Superior temporal gyrus (tissue), 1 donor: Measurements from ENCODE around the gene APC2.

Source experiments
- DNase-seq: peaks from one replicate; pipeline ENCODE4 v3.0.0-alpha.2; 2016; ENCODE audit errors: extremely low spot score

Gene APC2, protein sequence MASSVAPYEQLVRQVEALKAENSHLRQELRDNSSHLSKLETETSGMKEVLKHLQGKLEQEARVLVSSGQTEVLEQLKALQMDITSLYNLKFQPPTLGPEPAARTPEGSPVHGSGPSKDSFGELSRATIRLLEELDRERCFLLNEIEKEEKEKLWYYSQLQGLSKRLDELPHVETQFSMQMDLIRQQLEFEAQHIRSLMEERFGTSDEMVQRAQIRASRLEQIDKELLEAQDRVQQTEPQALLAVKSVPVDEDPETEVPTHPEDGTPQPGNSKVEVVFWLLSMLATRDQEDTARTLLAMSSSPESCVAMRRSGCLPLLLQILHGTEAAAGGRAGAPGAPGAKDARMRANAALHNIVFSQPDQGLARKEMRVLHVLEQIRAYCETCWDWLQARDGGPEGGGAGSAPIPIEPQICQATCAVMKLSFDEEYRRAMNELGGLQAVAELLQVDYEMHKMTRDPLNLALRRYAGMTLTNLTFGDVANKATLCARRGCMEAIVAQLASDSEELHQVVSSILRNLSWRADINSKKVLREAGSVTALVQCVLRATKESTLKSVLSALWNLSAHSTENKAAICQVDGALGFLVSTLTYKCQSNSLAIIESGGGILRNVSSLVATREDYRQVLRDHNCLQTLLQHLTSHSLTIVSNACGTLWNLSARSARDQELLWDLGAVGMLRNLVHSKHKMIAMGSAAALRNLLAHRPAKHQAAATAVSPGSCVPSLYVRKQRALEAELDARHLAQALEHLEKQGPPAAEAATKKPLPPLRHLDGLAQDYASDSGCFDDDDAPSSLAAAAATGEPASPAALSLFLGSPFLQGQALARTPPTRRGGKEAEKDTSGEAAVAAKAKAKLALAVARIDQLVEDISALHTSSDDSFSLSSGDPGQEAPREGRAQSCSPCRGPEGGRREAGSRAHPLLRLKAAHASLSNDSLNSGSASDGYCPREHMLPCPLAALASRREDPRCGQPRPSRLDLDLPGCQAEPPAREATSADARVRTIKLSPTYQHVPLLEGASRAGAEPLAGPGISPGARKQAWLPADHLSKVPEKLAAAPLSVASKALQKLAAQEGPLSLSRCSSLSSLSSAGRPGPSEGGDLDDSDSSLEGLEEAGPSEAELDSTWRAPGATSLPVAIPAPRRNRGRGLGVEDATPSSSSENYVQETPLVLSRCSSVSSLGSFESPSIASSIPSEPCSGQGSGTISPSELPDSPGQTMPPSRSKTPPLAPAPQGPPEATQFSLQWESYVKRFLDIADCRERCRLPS (N-terminal part only)

DNA sequence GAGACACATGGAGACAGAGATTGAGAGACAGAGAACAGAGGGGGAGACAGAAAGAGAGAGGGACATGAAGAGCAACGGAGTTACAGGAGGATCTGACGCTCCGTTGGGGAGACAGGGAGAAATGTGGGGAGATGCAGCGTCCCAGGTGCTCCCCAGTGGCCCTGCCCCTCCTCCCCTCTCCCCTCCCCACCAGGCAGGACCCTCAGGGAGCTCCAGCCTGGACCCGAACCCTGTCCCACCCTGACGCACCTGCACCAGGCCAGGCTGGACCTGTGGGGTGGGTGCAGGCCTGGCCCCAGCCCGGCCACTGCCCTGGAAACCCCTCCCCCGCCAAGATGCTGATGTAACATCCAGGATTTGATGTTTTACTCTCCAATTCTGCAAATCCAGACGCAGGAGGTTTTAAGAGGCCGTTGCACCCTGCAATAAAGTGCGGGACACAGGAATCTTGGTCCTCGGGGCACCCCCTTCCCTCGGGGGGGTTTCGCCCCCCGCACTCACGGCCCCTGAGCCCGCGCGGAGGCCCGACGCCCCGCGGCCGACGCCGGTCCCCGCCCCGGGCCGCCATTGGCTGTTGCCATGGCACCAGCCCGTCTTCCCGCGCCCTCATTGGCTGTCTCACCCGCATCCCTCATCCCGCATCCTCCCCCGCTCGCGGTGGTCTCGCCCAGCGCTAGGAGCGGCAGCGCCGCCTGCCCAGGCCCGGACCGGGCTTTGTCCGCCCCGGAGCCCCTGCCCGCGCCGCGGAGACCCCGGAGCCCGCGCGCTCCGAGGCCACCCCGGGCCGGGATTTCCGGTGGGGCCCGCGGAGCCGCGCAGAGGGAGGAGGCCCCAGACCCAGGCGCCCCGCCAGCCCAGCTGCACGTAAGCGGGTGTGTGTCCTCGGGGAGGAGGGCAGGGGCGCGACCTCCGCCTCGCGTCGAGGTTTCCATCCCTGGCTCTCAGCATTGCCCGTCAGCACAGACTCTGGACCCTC, at the start of gene APC2:
Gene APC2 (plus strand): TSS at position 655 of the 976 bp plus-strand sequence. CDS start 2,881 bp downstream, outside the sequence.
- DNase-seq: peak; percentile 91

DNA sequence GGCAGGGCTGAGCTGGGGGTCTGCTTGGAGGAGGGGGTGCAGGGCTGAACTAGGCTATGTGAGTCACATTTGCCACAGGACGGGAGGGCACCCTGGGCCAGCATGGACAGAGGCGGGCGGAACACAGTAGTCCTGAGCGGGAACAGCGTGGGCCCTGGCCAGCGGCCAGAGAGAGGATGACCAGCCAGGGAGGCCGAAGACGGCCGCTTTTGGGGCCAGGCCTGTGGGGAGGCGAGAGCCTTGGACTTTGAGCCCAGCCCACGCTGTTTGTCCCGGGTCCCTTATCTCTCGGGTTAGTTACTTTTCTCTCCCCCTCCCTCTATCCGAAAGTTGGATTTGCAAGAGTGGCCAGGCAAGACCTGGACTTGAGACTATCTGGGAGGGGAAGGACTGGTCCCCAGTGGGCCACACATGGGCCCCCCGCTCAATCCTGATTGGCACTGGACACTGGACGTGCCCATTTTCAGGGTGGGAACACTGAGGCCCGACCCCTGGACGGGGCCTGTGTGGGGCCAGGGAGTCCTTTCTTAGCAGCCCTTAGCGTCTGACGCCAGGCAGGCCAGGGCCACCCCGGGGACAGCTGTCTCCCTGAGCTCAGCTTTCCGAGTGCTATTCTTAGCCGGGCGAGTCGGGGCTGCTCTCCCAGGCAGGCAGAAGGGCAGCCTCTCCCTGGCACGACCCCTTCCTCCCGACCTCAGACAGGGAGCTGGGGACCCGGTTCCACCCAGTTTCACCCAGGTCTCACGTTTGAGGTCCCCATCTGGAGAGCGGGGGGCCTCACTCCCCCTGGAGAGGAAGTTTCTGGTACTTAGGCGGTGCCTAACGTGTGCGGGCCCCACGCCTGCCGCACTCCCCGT, 49.4 kb upstream of the APC2 start:
- DNase-seq: no peak

DNA sequence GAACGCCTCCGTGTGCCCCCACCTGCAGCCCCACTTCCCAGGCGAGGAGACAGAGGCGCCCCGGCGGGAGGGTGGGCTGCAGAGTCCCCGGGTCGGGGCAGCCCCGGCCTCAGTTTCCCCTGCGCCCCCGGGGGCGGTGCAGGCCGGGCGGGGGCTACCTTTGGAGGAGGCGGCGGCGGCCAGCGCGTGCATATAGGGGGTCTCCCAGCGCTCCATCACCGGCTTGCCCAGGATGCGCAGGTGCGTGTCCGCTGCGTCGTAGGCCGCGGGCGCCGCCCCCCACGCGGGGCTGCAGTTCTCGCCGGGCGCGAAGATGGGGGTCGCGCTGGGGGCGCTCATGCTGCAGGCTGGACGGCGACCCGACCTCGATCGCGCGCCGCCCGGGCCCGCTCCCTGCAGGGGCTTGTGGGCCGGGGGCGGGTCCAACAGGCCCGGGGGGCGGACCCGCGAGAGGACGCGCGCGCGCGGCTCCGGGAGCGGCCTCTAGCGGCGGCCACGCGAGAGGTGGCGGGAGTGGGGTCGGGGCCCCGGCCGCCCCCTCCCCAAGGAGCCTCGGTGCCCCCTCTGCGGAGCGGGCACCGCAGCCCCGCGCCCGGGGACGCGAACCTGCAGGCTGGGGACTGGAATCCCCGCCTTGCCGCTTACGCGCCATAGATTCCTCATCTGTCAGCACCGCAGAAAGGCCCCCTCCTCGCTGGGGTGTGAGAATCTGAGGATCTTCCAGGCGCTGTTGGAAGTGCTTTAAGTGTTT, 48.6 kb upstream of the APC2 start, which contains the start of gene GAMT:
Gene GAMT (minus strand): TSS at position 405 of the 751 bp plus-strand sequence. CDS start 66 bp downstream, at position 339.
- DNase-seq: no peak

DNA sequence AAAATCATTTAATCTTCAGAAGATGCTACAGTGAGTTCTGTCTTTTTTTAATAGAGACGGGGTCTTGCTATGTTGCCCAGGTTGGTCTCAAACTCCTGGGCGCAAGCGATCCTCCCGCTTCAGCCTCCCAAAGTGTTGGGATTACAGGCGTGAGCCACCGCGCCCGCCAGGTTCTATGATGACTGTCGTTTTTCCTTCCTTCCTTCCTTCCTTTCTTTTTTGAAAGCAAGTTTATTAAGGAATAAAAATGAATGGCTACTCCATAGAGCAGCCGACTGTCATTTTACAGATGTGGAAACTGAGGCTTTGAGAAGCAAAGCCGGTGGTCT, 48.1 kb upstream of the APC2 start:
- no peak for DNase-seq

DNA sequence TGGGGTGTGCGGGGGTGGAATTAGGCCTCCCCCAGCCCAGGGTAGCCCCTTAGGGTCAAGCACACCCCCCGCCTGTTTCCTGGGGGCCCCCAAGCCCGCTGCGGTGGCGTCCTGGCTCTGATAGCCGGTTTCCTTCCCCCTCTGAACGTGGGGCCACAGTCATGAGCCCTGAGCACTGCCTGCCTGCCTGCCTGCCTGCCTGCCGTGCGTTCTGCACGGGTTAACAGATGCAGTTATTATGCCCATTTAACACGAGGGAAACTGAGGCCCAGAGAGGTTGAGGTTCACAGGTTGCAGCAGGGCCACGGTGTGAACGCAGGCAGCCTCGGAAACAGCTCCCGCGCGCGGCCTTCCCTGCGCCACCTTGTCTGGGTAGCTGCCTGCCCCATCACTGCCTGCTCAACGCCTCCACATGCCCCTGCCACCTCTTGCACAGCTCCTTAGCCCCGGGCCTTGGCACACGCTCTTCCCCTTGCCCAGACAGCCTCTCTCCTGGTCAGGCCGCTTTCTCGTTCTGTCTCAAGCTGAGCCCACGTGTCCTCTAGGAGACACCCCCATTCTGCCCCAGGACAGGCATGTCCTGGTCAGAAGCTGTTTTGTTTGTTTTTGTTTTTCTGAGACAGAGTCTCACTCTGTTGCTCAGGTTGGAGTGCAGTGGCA, 47.4 kb upstream of the APC2 start:
- DNase-seq: no peak

DNA sequence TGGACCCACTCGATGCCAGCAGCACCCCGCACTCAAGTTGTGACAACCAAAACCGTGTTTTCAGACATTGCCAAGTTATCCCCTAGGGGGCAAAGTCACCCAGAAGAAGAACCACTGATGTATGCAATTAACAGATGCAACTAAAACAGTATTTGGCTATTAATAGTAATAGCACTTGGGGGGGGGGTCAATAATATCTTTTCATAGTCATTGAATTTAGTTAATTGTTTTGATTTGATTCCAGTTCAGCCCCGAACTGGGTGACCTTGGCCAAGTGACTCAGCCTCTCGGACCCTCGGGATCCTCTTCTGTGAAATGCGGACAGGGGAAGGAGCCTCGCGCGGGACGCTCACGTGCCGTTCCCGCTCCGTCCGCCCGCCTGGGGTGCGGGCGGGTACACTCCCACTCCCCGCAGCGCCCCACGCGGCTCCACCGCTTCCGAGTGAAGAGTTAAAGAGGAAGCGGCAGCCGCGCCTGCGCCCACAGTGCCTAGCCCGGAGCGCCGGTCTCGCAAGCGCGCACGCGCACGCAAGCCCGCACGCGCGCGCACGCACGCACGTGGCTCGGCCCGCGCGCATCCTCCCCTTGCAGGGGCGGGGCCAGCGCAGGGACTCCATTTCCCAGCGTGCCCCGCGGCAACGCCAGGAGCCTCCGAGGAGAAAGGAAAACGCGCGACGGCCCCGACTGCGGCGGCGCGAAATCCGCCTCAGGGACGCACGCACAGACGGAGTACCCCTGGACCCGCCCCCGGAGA, 43.0 kb upstream of the APC2 start:
- DNase-seq: peak; percentile 98

DNA sequence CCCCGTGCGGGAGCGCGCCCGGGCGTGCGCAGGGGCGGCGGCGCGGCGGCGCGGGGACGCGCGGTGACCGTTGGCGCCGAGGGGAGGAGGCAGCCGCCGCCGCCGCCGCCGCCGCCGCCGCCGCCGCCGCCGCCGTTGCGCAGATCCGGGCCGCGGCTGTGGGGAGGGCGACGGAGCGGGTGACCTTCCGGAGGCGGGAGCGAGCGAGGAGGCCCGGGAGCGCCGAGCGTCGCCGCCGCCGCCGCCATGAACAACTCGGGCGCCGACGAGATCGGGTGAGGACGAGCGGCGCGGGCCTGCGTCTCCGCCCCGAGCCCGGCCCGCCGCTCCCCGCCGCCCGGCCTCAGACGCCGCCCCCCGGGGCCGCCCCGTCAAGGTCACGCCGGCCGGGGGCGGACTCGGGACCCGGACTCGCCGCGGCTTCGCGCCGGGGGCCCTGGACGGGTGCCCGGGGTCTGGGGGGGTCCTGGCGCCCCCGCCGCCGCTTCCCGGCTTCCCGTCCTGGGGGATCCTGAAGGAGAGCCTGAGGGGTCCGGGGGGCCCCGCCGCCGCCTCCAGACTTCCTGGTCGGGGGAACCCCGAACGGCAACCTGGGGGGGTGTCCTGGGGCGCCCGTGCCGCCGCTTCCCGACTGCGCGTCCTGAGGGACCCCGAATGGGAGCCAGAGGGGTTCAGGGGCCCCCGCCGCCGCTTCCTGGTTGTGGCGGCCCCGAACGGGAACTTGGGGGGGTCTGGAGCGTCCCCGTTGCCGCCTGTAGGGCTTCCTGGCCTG, 42.2 kb upstream of the APC2 start, which contains the start of gene DAZAP1:
Gene DAZAP1 (plus strand): TSS at position 59 of the 772 bp plus-strand sequence. CDS start 188 bp downstream, at position 247.
- no peak for DNase-seq

DNA sequence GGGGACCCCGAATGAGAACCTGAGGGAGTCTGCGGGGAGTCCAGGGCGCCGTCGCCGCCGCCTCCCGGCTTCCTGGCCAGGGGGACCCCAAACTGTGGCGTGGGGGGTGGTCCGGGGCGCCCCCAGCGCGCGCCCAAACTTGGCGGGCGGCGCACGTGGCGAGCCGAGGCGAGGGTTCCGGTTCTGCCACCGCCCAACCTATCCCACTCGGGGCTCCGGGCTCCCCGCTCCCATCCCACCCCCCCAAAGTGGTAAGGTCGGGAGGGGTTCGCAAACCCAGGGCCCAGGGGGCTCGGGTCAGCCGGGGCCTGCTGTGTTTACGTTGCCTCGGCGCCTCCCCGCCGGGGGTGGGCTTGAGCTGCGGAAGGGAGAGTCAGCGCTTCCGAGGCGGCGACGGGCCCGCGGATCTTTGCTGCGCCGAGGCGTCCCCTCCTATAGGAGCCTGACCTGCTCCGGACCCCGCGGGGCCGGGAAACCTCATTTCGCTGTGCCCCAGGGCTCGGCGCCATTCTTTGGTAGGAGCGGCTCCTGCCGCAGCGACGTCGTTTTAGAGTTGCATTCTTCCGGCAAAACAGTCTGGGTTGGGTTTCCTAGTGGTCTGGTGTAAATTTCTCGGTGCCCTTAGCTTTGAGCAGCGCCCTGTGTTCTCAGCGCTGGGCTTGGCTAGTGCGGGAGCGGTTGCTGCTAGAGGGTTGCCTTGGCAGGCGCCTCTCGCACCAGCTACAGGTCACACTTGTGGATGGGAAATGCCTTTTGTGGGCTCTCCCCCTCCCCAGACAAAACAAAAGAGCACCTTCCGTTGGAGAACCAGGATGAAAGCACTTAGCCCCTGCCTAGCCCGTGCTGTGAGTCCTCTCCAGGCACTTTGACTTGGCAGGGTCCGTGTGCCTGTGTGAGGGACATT, 41.4 kb upstream of the APC2 start:
- no peak for DNase-seq

DNA sequence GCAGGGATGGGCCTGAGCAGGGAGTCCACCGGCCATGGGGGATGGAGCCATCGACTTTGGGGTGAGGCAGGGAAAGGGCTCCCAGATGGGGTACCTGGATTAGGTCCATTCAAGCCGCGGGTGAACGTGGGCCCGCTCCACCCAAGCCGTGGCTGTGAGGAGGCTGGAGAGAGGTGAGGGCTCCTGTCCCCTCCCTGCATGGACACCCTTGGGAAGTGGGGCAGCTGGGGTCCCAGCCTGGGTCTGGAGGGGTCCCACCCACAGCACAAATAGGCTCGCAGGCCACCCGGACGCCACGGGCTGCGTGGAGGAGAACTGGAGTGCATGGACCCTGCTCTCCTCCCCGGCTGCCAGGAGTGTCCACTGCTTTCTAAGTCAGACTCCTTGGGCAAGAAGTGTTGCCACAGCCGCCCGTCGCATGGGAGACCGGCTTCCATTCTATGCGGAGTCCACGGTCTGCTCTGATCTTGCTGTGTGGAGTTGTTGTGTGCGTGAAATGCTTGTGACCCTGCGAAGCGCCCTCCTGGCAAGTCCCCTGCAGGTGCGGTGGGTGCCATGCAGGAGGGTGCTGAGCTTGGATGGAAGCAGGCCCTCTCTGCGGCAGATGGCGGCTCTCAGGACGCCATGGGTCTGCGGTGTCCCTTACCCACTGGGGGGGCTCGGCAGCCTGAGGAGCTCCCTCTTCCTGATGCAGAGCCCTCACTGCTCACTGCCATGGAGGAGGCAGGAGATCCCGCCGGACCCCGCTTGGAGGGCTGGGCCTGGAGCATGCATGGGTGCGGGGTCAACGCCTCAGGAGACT, 40.5 kb upstream of the APC2 start:
- DNase-seq: no peak

DNA sequence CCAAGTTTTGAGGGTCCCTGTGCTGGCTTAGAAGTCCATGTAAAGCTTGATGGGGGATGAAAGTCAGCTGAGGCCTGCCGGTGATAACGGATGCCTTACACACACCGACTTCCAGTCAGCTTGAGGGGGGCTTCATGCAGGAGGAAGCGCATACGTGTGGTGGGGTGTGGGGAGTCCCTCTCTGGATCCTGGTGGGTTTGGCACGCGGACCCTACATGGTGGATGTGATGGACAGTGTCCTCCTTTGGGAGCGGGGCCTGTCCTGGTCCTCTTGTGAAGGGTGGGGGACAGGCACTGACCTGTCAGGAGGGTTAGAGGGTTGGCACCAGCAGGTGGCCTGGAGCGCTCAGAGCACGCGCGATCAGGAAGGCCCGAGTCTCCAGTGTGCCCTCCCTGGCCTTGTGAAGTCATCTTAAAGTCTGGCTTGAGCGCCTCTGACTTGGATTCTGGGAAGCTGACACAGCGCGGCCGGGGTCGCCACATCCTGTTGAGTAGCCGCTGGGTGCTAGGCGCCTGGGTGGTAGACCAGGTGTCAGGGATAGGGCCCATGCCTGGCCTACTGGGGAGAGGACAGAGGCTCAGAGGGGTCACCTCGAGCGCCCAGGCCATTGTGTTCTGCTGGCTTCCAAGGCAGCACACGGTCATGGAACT, 39.7 kb upstream of the APC2 start:
- no peak for DNase-seq

DNA sequence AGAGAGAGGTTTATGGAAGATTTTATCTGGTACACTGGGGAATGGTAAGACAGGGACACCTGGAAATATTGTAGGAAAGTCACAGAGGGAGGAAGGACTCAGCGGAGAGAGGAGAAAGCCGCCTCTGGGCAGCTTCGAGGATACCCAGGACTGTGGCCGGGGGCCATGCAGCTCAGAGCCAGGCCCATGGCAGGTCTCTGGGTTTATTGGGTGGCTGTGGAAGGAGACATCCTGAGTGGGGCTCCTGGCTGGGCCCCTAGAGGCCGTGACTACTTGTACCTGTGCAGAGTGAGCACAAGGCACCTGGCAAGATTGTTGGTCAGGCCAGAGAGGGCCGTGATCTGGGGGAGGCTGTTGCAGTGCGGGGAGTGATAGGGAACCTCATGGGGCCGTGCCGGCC, 39.1 kb upstream of the APC2 start:
- DNase-seq: no peak

DNA sequence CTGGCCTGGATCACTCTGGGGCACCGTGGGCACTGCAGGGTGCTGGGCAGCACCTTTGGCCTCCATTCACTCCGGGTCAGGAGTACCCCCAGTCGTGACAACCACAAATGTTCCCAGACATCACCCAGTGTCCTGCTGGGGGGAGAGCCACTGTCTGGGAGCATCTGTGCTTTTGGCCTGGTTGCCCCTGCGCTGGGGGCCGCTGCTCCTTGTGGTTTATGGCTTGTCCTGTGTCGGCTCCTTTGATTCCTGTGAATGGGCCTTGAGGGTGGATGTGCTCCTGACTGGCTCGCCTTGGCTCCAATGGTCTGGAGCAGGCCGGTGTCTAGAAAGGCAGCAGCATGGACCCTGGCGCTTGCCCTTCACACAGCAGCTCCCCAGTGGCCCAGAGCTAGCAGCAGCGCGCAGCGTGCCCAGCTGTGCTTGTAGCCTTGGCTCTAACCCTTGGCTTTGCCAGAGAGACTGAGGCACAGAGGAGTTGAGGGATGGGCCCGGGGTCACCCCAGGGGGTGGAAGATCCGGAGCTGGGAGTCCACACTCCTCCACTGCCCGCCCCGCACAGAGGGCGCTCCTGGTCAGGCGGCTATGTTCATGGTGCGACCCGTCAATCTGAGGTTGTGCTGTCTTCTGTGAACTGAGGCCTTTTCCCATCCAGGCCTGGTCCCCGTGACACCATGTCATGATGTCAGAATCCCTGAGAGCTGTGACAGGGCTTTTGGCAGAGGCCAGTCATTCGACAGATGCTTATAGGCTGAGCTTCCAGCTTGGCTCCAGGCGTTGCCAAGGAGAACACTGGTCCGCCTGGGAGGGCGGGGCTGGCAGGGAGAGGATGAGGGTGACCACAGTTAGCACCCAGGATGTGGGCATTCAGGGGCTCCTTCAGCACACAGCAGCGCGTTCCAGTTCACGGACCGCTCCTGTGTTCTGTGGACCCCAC, 38.4 kb upstream of the APC2 start:
- peak; percentile 98 for DNase-seq

DNA sequence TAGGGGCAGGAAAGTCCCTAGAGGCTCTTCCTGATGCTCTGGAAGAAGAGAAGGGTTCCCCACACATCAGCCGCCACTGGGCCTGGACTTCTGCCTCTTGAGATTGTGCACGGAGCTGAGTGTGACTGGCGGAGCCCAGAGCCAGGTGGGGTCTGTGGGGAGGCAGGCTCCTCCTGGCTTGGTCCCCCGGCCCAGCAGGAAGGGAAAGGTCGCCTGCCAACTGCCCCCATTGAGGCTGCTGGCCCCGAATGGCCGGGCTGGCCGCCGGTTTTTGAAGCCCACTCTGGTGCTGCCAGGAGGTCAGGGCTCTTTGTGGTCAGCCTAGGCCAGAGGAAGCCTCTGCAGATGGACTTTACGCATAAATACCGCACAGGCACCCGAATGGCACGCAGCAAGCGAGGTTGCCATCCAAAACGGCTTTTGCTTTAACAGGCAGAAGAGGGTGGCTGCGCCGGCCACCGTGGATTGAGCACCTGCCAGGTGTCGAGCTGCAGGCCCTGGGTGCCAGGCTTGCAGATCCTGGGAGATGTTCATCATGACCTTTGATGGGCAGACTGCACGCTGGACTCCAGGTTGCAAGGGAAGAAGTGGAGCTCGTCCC, 37.5 kb upstream of the APC2 start:
- DNase-seq: no peak
